ENCODE results near the gene INTS14.

DNA sequence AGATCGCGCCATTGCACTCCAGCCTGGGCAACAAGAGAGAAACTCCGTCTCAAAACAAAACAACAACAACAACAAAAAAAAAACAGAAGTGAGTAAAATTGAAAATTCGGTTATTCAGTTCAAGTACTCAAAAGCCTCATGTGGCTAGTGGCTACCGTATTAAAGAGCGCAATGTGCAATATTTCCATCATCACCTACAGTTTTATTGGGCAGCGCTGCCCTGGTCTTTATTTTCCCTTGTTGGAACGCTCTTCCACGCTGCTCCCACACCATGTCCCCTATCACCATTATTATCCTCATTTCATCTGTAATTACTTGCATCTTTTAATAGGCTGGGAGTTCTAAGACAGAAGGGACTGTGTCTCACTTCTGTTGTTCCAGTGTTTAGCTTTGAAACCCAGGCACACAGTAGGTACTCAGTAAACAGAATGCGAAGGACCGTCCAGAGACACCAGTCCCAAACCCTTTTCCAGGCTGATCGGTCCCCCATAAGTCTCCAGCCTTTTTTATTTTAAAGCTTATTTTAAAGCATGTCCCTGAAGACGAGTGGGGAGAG is 81.1 kb downstream of the INTS14 start:
- TF ChIP-seq, protein P1, sequence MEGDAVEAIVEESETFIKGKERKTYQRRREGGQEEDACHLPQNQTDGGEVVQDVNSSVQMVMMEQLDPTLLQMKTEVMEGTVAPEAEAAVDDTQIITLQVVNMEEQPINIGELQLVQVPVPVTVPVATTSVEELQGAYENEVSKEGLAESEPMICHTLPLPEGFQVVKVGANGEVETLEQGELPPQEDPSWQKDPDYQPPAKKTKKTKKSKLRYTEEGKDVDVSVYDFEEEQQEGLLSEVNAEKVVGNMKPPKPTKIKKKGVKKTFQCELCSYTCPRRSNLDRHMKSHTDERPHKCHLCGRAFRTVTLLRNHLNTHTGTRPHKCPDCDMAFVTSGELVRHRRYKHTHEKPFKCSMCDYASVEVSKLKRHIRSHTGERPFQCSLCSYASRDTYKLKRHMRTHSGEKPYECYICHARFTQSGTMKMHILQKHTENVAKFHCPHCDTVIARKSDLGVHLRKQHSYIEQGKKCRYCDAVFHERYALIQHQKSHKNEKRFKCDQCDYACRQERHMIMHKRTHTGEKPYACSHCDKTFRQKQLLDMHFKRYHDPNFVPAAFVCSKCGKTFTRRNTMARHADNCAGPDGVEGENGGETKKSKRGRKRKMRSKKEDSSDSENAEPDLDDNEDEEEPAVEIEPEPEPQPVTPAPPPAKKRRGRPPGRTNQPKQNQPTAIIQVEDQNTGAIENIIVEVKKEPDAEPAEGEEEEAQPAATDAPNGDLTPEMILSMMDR (IDR thresholded peaks at IDR 0.05; ENCODE audit: insufficient read depth, low read length, poor library complexity, severe bottlenecking): no peak
- no peak for TF ChIP-seq EZH2phosphoT487 (conservative IDR thresholded peaks at IDR 0.05; ENCODE audit: low read length)
